Right cardiac atrium (tissue), 5 donors: ENCODE measurements around the gene PID1. TPM values are rescaled to one million over a fixed set of nuclear protein-coding genes. Genes with fewer than 3 reads are reported as not detected.

Source experiments
- ATAC-seq, 2 donors: fragments of 200-7000 bp; cut with Tn5 transposase; one replicate each; pipeline versions ENCODE4 v1.8.0 to v1.9.1; 2020; ENCODE audit warnings: moderate library complexity in 2 of 2, mild to moderate bottlenecking in 1 of 2
- DNase-seq, 3 donors: peaks; one replicate each; pipeline ENCODE4 v3.0.0-alpha.2; 2020
- H3K27ac ChIP-seq: one replicate; pipeline ENCODE4 v1.5.1; 2013; ENCODE audit warnings: mild to moderate bottlenecking, low read length, control low read depth, moderate library complexity
- H3K27me3 ChIP-seq: one replicate; pipeline ENCODE4 v1.6.1; 2013; ENCODE audit not compliant: control insufficient read depth, insufficient read depth
- H3K4me1 ChIP-seq: one replicate; pipeline ENCODE4 v1.6.1; 2013; ENCODE audit warnings: low read length; ENCODE audit not compliant: control insufficient read depth, insufficient read depth
- H3K4me3 ChIP-seq: one replicate; pipeline ENCODE4 v1.5.1; 2013; ENCODE audit warnings: low read length, control low read depth
- H3K9me3 ChIP-seq: one replicate; pipeline ENCODE4 v1.6.1; 2013; ENCODE audit warnings: low read length; ENCODE audit not compliant: control insufficient read depth
- WGBS: extraction: QIAGEN DNeasy Blood & Tissue Kit; methylation state at CpG from one replicate; pipeline ENCODE4 v1.1.7; 2013; 5-methylcytosine and 5-hydroxymethylcytosine counted together
- intact Hi-C, 4 donors: fragments of 100-400 bp; cut with DNase I; formaldehyde crosslinking; loops; one replicate each; pipeline versions ENCODE4 v1.11.0 to v1.14.0; 2022 to 2023
- polyA plus RNA-seq: library from polyadenylated mRNA; stranded (reverse); fragments of 200-250 nt; gene quantifications from one replicate; pipeline ENCODE4 v1.2.3, GENCODE V29; 2013
- total RNA-seq, 4 donors: library from RNA; stranded (reverse); fragmentation: NEBNext Ultra II Directional; extraction: Animal tissue kit (Norgen Biotek cat#: 25700); gene quantifications; one replicate each; pipeline ENCODE4 v1.2.1, GENCODE V29; 2021
- donor health status: healthy with polysubstance abuse.
- donor health status: DM: no; HTN: yes; CAD: no.
- donor health status: DM: no; HTN: no; CAD: no.
- donor health status: DM: no; HTN: yes; CAD: no; lungs with severe emphysema.
- donor health status: DM: yes; HTN: yes; CAD: no.

The PID1 gene
- total and polyA plus RNA-seq, 5 donors: 9.1 to 17.2 (median 11.0) TPM

DNA sequence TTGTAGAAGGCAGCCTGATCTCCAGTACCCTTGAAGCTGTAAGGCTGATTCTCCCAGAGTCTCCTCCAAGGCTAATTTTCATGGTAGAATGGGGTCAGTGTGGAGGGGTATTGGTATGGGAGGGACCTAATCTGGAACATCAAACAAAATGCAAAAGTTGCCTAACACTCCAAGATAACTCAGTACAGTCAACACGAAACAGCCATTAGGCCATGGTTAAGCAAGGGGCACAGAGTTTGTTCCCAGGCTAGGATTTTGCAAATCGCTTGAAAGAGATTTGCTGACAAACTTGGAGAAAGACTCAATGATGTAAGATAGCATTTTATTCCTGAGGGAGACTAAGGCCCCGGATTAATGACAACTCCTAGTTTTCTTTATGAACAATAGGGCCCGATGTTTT is 5.4 kb downstream of the PID1 start:
- Histone ChIP-seq H3K9me3 (peaks cover 3% of the 10 kb centered on the region), H3K4me3 (no peak overlapping the region), H3K4me1 (no peaks in the 10 kb centered on the region), H3K27me3 (no peaks in the 10 kb centered on the region), H3K27ac (no peak overlapping the region)
- DNase-seq: no peak
- WGBS: 54% methylated on average over 4 of the region's 4 CpGs
- intact Hi-C loops: loop anchor here in 3 of 4 donors (10.0 kb wide), 2 partner anchors 131 to 571 kb away; no protein-coding TSS in a partner anchor
- peak; percentile 77 to 83 for ATAC-seq

DNA sequence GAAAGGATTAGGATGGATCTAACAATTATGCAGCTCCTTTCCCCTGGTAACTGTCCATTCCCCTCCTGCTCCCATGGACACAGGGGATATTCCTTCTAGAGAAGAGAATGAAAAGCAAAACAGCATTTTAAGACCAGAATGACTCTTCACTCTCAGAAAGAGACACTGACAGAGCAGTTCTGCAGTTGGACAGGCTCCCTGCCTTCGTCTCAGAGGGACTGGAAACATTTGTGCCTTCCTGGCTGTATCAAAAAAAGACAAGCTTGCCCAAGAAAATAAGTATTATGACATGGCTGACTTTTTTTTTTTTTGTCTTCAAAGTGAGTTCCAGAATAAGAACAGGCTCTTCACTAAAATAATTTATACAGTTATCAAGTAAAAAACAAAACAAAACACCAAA is 9.5 kb downstream of the PID1 start:
- no peak overlapping the region for H3K27ac ChIP-seq
- intact Hi-C loops: loop anchor here in 3 of 4 donors (10.0 kb wide), 2 partner anchors 127 to 567 kb away; no protein-coding TSS in a partner anchor

DNA sequence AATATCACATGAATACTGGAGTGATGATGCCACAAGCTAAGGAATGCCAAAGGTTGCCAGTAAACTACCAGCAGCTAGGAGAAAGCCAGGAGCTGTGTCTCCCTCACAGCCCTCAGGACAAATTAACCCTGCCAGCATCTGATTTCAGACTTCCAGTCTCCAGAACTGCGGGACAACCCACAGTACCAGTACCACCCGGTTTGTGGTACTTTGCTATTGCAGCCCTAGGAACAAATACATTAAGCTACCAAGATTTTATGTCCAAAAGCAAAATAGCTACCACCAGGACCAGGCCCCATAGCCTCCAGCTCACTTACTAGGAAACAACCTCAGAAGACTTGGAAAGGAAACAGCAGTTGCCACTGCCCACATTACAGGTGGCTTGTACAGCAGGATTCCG is 10.0 kb downstream of the PID1 start:
- ATAC-seq (no peak), DNase-seq (no peak)
- WGBS: 92% methylated on average over 3 of the region's 3 CpGs
- Histone ChIP-seq H3K27me3 (no peaks in the 10 kb centered on the region), H3K4me1 (no peaks in the 10 kb centered on the region), H3K27ac (no peak overlapping the region), H3K4me3 (no peak overlapping the region), H3K9me3 (peaks cover 3% of the 10 kb centered on the region)
- intact Hi-C loops: loop anchor here in 3 of 4 donors (10.0 kb wide), 2 partner anchors 126 to 566 kb away; no protein-coding TSS in a partner anchor

More for the DNA sequence above, 9.5 kb downstream of the PID1 start:
- ATAC-seq: no peak
- Histone ChIP-seq H3K4me3 (no peak overlapping the region), H3K9me3 (peaks cover 3% of the 10 kb centered on the region), H3K4me1 (no peaks in the 10 kb centered on the region), H3K27me3 (no peaks in the 10 kb centered on the region)
- WGBS: 52% methylated on average over 1 of the region's 1 CpG
- peak; percentile 53 to 84 (median 70) for DNase-seq

DNA sequence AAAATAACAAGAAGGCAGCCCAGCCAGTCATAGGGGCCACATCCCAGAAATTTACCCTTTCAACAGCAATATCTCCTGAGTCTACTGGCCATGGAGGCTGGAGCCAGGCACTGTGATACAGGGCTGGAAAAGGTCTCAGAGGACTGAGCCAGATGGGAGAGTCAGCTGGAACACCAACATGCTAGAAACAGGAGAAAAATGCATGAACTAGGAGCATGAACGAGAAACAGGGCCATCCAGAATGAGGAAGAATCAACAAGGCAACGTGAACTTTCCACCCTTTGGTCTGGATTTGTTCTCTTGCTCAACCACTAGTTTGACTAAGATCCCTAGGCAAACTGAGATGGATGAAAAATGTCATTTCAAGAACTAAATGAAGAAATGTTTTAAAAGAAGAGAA is 13.1 kb downstream of the PID1 start:
- ATAC-seq (peak; percentile 90 to 95), DNase-seq (peak; percentile 61 to 85 (median 68))
- 37% methylated on average over 2 of the region's 2 CpGs for WGBS
- Histone ChIP-seq H3K4me1 (no peaks in the 10 kb centered on the region), H3K9me3 (peaks cover 3% of the 10 kb centered on the region), H3K27ac (no peak overlapping the region), H3K27me3 (no peaks in the 10 kb centered on the region), H3K4me3 (no peak overlapping the region)
- intact Hi-C loops: no loop called here

DNA sequence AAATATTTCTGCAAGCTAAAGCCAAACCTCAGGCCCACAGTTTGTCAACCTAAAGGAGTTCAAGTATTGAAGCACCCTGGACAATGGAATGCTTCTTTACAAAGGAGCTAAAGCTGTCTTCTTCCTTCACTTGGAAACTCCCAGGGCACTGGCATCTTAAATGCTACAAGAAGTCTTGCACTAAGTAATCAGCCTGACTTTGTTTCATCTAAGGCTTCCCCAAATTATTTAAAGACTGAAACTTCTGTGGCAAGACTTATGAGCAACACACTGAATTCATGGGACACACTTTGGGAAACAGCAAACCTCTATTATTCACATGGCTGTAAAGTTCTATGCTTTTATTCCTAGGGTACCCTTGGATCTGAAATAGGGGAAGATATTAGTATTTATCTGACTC is 14.7 kb downstream of the PID1 start:
- ATAC-seq: no peak
- no peaks in the 10 kb centered on the region for H3K27me3 ChIP-seq
- no peak overlapping the region for H3K4me3 ChIP-seq
- no peak overlapping the region for H3K27ac ChIP-seq
- peaks cover 3% of the 10 kb centered on the region for H3K9me3 ChIP-seq
- peaks cover 2% of the 10 kb centered on the region for H3K4me1 ChIP-seq
- intact Hi-C loops: no loop called here
- no peak for DNase-seq

DNA sequence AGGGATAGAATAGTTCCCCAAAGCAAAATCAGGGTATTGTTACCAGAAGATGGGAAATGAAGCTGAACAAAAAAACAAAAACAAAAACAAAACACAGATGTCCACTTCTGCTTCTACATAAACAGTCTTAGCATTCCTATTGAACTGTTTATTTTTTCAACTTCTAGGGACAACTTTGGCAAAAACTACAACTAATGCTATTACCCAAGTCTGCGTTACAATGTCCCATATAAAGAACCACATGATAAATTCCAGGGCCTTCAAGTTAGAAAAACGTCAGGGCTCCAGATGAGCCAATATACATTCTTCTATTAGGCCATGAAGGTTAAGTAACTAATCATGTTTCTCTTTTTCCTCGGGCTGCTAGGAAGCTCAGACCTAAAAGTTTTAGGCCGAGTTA is 16.9 kb downstream of the PID1 start:
- no peak for DNase-seq
- Histone ChIP-seq H3K4me1 (peaks cover 2% of the 10 kb centered on the region), H3K27me3 (no peaks in the 10 kb centered on the region), H3K9me3 (no peaks in the 10 kb centered on the region), H3K4me3 (no peak overlapping the region), H3K27ac (no peak overlapping the region)
- WGBS: 49% methylated on average over 4 of the region's 4 CpGs
- intact Hi-C loops: no loop called here
- no peak for ATAC-seq

DNA sequence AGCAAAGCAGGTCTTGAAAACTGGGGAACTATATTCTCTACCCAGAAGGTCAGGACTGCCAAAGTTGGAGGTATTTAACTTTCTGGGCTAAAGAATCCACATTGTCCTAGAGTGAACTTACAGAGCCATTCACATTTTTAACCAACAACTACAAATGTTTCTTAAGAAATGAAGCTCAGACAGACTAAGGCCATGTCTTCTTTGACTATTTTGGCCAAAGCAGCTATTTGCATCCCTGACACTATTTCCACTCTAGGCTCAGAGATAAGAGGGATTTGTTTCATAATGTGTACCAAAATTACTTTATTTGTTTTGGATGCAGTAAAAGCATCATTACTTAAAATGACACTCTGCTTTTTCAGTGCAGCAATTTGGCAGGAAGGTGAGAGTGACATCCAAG is 18.1 kb downstream of the PID1 start:
- DNase-seq (no peak), ATAC-seq (peak; percentile 42 to 80)
- Histone ChIP-seq H3K27me3 (no peaks in the 10 kb centered on the region), H3K9me3 (no peaks in the 10 kb centered on the region), H3K4me3 (no peak overlapping the region), H3K4me1 (peaks cover 2% of the 10 kb centered on the region), H3K27ac (no peak overlapping the region)
- intact Hi-C loops: no loop called here

DNA sequence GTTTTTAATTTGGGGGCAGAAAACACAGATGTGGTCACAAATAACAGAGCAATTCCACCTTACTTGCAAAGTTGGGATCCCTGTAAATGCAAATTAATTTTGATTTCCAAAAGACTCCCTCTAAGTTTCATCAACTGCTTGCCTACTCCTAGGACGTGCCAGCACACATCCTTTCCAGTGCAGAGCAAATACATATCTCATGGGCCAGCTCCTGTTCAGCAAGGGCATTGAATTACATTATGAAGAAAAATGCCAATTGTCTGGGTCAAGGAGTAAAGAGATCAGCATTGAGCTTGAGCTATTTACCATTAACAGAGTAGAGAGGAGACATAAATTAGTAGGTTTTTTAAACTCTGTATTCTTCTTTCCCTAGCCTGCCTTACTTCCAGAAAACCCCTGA is 18.8 kb downstream of the PID1 start:
- DNase-seq (no peak), ATAC-seq (no peak)
- no peaks in the 10 kb centered on the region for H3K27me3 ChIP-seq
- intact Hi-C loops: no loop called here
- no peaks in the 10 kb centered on the region for H3K9me3 ChIP-seq
- 45% methylated on average over 1 of the region's 1 CpG for WGBS
- H3K4me1 ChIP-seq: peaks cover 2% of the 10 kb centered on the region
- no peak overlapping the region for H3K27ac ChIP-seq
- no peak overlapping the region for H3K4me3 ChIP-seq

DNA sequence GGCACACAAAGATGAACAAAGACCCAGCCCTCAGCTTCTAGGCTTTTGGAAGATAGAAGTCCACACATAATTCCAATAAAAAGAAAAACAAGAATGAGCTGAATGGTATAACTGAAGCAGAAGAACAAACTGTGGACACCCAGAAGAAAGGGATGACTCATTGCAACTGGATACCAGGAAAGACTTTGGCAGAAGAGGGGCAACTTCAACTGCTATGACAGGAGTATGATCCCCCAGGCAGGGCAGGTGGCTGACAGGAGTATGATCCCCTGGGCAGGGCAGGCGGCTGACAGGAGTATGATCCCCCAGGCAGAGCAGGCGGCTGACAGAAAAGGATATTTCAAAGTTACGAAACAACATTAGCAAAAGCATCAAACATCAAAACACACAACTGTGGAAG is 21.6 kb downstream of the PID1 start:
- H3K27me3 ChIP-seq: no peaks in the 10 kb centered on the region
- intact Hi-C loops: no loop called here
- WGBS: 87% methylated on average over 3 of the region's 3 CpGs
- peaks cover 2% of the 10 kb centered on the region for H3K4me1 ChIP-seq
- no peak for DNase-seq
- no peak overlapping the region for H3K27ac ChIP-seq
- ATAC-seq: no peak
- no peaks in the 10 kb centered on the region for H3K9me3 ChIP-seq
- no peak overlapping the region for H3K4me3 ChIP-seq

DNA sequence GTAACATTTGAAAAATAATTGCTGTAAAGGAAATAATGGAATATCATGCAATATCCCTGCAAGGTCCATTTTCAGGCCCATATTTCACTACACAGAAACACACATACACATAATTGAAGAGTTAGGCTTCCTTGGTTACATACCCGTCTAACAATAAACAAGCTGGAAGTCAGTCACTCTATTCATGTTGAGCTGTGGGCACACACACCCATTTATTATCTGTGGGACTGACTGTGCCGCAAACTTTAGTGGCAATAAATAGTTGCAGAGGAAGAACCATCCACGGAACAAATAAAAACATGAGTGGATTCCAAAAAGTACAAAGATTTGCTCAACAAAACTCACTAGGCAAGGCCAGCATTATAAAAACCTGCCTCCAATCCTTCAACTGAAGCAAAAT is 24.8 kb downstream of the PID1 start:
- Histone ChIP-seq H3K4me1 (no peaks in the 10 kb centered on the region), H3K27ac (no peak overlapping the region), H3K9me3 (no peaks in the 10 kb centered on the region), H3K27me3 (no peaks in the 10 kb centered on the region), H3K4me3 (no peak overlapping the region)
- WGBS: 83% methylated on average over 3 of the region's 3 CpGs
- intact Hi-C loops: no loop called here
- no peak for ATAC-seq
- DNase-seq: no peak

DNA sequence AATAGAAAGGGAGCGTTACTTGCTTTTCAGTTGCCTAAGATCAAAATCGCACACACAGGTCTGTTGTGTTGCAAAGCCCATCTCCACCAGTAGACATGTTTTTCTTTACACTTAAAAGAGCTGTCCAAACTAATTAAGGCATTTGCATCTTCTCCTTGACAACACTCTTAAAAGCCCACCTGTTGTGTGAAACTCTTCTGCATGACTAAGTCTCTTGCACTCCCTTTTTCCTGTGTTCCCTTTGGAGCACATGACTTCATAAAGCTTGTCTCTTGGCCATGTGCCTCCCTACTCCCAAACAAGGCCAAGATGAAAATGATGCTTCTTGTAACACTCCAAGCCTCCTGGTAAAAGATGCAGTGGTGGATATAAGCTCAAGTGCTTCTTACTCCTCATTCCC is 26.1 kb downstream of the PID1 start:
- Histone ChIP-seq H3K4me1 (no peaks in the 10 kb centered on the region), H3K4me3 (no peak overlapping the region), H3K27me3 (no peaks in the 10 kb centered on the region), H3K27ac (no peak overlapping the region), H3K9me3 (no peaks in the 10 kb centered on the region)
- WGBS: 83% methylated on average over 2 of the region's 2 CpGs
- DNase-seq (no peak), ATAC-seq (no peak)
- intact Hi-C loops: no loop called here

DNA sequence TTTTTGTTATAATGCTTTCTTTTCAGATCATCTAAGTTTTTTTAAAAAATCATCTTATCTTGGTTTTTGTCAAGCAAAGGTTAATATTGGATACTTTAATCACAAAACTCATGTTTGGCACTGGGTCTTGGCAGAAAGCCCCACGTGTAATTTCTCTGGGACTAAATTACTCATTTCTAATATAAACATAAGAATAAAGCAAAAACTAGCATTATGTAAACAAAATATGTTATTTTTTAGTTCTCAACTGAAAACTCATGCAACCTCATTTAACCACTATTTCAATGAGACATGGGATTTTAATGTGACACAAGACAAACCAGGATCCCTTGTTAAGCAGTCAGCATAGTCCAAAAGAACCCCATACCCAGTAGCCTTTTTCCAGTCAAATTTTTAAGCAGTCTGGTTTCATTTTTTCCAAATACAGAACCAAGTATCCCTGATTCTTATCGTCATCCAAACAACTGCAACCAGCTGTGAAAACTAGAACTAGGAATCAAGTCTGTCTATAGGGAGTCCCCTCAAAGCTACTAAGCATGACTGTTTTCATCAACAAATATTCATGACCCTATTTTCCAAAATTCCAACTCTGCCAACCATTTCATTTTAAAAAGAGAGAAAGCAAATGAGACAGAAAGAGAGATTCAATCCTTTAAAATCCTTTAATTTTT is 27.1 kb downstream of the PID1 start:
- H3K9me3 ChIP-seq: no peaks in the 10 kb centered on the region
- intact Hi-C loops: no loop called here
- no peaks in the 10 kb centered on the region for H3K27me3 ChIP-seq
- no peak overlapping the region for H3K27ac ChIP-seq
- no peaks in the 10 kb centered on the region for H3K4me1 ChIP-seq
- DNase-seq (no peak), ATAC-seq (no peak)
- WGBS: 40% methylated on average over 2 of the region's 2 CpGs
- no peak overlapping the region for H3K4me3 ChIP-seq
